Urinary bladder (tissue), 4 donors: ENCODE data around the gene EEF2KMT. TPM values are rescaled to one million over a fixed set of nuclear protein-coding genes. Genes with fewer than 3 reads are reported as not detected.
"Not testable (repeated sequence)": the region's sequence is repeated elsewhere in the genome, so short reads cannot be mapped to it uniquely, and the experiment has no call there.

Source experiments
- DNase-seq: peaks from one replicate; pipeline ENCODE4 v3.0.0-alpha.2; 2015; ENCODE audit errors: extremely low spot score
- H3K27ac ChIP-seq: one replicate; pipeline ENCODE4 v1.5.1; 2013; ENCODE audit warnings: low read depth, mild to moderate bottlenecking, moderate library complexity
- H3K36me3 ChIP-seq: one replicate; pipeline ENCODE4 v1.6.1; 2013; ENCODE audit warnings: mild to moderate bottlenecking, moderate library complexity; ENCODE audit not compliant: insufficient read depth
- H3K4me1 ChIP-seq: one replicate; pipeline ENCODE4 v1.6.1; 2013; ENCODE audit warnings: mild to moderate bottlenecking, moderate library complexity; ENCODE audit not compliant: insufficient read depth
- H3K4me3 ChIP-seq: one replicate; pipeline ENCODE4 v1.5.1; 2013; ENCODE audit warnings: low read depth, low read length
- WGBS: extraction: QIAGEN DNeasy Blood & Tissue Kit; methylation state at CpG from one replicate; pipeline ENCODE4 v1.1.7; 2013; 5-methylcytosine and 5-hydroxymethylcytosine counted together
- polyA plus RNA-seq: library from polyadenylated mRNA; stranded (reverse); fragments of 200-250 nt; gene quantifications from one replicate; pipeline ENCODE4 v1.2.3, GENCODE V29; 2013
- total RNA-seq: library from RNA; depleted of rRNA; stranded (reverse); fragments of >200 nt; gene quantifications from one replicate; pipeline ENCODE4 v1.2.3, GENCODE V29; 2014
- donor health status: healthy with polysubstance abuse.
- donor health status: healthy.

EEF2KMT gene
- total and polyA plus RNA-seq, 2 donors, result 4.6 to 11.2 TPM

DNA sequence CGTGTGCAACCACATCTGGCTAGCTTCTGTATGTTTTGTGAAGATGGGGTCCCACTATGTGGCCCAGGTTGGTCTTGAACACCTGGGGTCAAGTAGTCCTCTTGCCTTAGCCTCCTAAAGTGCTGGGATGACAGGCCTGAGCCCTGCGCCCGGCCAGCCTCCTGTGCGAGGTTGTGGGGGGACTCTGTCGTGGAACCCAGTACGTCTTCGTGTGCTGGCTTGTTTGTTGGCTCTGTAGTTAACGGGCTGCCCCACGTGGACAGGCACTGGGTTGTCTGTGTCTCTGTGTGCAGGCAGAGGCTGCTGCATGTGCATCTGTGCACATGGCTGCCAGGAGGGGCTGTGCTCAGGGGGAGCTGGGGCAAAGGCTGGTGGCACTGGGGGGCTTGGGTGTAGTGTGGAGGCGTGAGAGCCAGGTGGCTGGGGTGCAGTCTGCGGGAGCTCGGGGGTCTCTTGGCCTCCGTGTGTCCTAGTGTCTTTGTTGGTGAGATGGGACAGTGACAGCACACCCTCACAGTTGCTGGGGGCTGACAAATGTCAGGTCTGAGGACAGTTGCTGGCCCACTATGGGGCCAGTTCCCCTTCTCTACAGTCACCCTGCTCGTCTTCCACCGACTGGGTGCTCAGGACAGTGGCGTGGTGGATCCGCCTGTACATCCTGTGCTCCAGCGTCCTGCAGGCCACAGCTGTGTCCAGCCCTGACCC is 9.4 kb downstream of the EEF2KMT start:
- WGBS, result 88% methylated on average over 18 of the region's 18 CpGs

DNA sequence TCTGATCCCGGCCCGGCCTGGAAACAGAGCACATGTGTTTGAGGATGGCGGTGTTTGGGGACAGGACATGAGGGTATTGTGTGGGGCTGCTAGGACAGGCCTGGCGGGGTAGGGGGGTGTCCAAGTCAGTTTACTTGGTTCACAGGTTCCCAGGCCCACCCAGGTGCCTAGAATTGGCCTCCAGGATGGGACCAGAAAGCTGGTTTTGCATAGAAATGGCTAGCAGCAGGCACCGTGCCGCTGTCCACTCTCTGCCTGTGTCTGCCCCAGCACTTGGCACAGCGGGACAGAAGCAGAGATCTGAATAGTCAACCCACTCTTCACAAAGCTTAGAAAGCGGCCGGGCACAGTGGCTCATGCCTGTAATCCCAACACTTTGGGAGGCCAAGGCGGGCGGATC is 11.9 kb downstream of the EEF2KMT start:
- H3K4me3 ChIP-seq, H3K4me1 ChIP-seq, H3K27ac ChIP-seq, DNase-seq, H3K36me3 ChIP-seq: not testable (repeated sequence)
- 95% methylated on average over 11 of the region's 11 CpGs for WGBS

More for the DNA sequence above, 9.4 kb downstream of the EEF2KMT start:
- H3K27ac ChIP-seq, H3K36me3 ChIP-seq, H3K4me1 ChIP-seq, DNase-seq, H3K4me3 ChIP-seq: not testable (repeated sequence)

GRCh38 chr16:5084802-5085201 is 12.8 kb downstream of the EEF2KMT start:
- not testable (repeated sequence) for DNase-seq

DNA sequence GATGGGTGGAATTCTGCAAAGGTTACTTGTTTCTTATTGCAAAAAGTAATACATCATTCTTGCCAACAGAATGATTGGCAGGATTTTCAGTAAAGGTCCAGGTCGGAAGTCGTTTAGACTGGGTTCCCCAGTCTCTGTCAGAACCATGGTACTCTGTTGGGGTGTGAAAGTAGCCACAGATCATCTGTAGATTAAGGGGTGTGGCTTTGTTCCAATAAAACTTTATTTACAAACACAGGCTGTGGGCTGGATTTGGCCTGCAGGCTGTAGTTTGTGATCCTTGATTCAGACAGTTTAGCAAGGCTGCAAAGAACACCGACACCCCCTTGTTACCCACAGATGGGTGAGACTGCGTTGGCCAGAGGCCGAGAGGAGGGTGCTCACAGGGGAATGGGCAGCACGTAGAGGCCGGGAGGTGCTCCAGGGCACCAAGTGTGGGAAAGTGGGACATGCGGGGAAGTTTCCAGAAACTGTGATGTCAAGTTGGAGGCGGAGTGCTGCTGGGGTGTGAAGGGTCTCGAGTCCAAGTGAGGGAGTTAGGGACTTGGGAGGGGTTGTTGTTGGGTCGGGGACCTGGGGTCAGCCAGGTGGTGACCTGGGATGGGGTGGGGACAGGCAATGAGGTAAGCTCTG is 13.4 kb downstream of the EEF2KMT start:
- H3K4me1 ChIP-seq, H3K4me3 ChIP-seq, H3K27ac ChIP-seq, DNase-seq, H3K36me3 ChIP-seq: not testable (repeated sequence)
- WGBS, result 83% methylated on average over 11 of the region's 11 CpGs

More at GRCh38 chr16:5084802-5085201, 12.8 kb downstream of the EEF2KMT start:
- H3K4me3 ChIP-seq, H3K36me3 ChIP-seq, H3K27ac ChIP-seq, H3K4me1 ChIP-seq: not testable (repeated sequence)
- 70% methylated on average over 10 of the region's 10 CpGs for WGBS

DNA sequence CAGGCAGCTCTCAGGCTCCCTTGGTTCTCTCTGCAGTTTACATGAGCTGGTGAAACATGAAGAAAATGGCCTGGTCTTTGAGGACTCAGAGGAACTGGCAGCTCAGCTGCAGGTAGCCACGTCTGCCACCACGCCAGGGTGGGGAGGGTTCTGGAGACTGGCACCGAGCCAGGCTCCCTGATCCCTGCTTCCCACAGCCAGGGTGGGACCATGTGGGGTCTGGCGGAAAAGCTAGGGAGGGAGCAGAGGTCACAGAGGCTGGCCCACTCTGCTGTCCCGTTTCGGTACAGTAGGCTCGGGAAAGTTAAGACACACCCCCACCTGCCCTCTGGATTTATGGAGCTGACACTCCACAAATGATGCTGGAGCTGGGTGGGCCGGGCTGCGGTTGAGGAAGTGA is 13.9 kb downstream of the EEF2KMT start:
- H3K4me1 ChIP-seq, H3K4me3 ChIP-seq, DNase-seq, H3K36me3 ChIP-seq, H3K27ac ChIP-seq: not testable (repeated sequence)
- 87% methylated on average over 9 of the region's 9 CpGs for WGBS

DNA sequence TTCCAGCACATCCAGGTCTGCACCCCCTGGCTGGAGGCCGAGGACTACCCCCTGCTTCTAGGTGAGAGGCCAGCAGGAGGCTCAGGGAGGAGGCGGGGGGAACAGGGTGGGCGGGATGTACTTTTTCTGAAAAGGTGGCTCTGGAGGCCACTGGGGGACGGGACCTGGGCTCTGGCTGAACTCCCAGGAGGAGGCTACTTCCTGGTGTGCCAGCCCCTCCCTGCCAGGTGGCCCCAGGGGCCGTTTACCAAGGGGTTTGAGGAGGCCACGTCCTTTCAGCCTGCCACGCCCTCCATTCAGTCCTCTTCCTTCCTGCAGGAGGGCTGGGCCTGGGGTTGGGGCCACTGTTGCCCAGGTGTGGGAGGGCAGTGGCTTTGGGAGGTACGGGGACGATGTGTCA is 16.6 kb downstream of the EEF2KMT start:
- not testable (repeated sequence) for H3K36me3 ChIP-seq

DNA sequence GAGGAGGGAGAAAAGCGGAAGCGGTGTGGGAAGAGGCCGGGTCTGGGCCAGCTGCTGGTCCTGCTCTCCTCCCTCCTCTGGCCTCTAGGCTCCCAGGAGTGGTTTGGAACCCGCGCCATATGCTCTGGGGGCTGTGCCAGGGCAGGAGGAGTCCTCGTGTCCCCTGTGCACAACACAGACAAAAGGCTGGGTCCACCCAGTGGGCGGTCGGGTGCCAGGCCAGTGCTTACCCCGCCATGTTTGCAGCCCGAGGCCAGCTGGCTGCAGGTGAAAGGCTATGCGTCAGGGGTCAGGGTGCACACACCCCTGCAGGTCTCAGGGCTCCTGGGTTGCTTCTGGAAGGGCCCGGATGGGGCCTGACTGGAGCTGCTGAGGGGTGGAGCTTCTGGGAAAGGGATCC is 17.1 kb downstream of the EEF2KMT start:
- WGBS, result 89% methylated on average over 12 of the region's 12 CpGs
- DNase-seq, H3K27ac ChIP-seq, H3K4me3 ChIP-seq, H3K36me3 ChIP-seq, H3K4me1 ChIP-seq: not testable (repeated sequence)

More for the DNA sequence above, 16.6 kb downstream of the EEF2KMT start:
- 76% methylated on average over 9 of the region's 9 CpGs for WGBS
- H3K4me1 ChIP-seq, H3K4me3 ChIP-seq, H3K27ac ChIP-seq, DNase-seq: not testable (repeated sequence)

GRCh38 chr16:5078626-5079025 is 19.0 kb downstream of the EEF2KMT start:
- Histone ChIP-seq H3K27ac (no peak overlapping the region), H3K36me3 (peaks cover 3% of the 10 kb centered on the region), H3K4me1 (no peaks in the 10 kb centered on the region), H3K4me3 (no peak overlapping the region)
- no peak for DNase-seq
- WGBS, result 91% methylated on average over 17 of the region's 17 CpGs

- Histone ChIP-seq H3K27ac (no peak overlapping the region), H3K4me1 (no peaks in the 10 kb centered on the region), H3K4me3 (no peak overlapping the region), H3K36me3 (no peaks in the 10 kb centered on the region)
- no peak for DNase-seq
- WGBS, result 96% methylated on average over 13 of the region's 13 CpGs
Observed at GRCh38 chr16:5077304-5077703, 20.3 kb downstream of the EEF2KMT start.

- Histone ChIP-seq H3K36me3 (no peaks in the 10 kb centered on the region), H3K4me1 (no peaks in the 10 kb centered on the region), H3K27ac (no peak overlapping the region), H3K4me3 (no peak overlapping the region)
- DNase-seq, result no peak
- WGBS, result 81% methylated on average over 5 of the region's 5 CpGs
Observed at GRCh38 chr16:5075637-5076036, 22.0 kb downstream of the EEF2KMT start.

DNA sequence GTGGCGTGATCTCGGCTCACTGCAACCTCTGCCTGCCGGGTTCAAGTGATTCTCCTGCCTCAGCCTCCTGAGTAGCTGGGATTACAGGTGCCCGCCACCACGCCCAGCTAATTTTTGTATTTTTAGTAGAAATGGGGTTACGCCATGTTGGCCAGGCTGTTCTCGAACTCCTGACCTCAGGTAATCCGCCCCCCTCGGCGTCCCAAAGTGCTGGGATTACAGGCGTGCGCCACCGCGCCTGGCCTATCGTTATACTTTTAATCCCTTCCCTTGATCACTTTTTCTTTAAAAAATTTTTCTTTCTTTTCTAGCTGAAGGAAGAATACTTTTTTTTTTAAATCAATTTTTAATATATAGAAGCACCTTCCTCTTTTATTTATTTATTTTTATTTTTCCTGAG is 23.8 kb downstream of the EEF2KMT start:
- H3K36me3 ChIP-seq, DNase-seq, H3K4me1 ChIP-seq, H3K27ac ChIP-seq, H3K4me3 ChIP-seq: not testable (repeated sequence)
- WGBS, result 96% methylated on average over 15 of the region's 15 CpGs

DNA sequence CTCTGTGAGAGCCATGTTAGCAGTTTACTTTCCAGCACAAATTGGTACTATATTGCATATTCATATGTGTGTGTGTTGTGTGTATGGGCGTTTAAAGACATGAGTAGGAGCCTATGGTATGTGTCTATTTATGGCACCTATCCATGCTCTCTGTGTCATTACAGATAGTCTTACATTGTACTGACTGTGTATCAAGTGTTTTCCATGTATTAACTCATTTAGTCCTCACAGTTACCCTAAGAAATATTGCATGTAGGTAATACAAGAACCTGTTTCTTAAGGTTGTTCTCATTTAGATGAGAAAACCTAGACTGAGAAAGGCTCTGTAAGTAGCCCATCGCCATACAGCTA is 24.3 kb downstream of the EEF2KMT start:
- H3K4me3 ChIP-seq, result no peak overlapping the region
- no peak for DNase-seq
- no peaks in the 10 kb centered on the region for H3K36me3 ChIP-seq
- H3K27ac ChIP-seq, result no peak overlapping the region
- WGBS, result 81% methylated on average over 2 of the region's 2 CpGs
- no peaks in the 10 kb centered on the region for H3K4me1 ChIP-seq

DNA sequence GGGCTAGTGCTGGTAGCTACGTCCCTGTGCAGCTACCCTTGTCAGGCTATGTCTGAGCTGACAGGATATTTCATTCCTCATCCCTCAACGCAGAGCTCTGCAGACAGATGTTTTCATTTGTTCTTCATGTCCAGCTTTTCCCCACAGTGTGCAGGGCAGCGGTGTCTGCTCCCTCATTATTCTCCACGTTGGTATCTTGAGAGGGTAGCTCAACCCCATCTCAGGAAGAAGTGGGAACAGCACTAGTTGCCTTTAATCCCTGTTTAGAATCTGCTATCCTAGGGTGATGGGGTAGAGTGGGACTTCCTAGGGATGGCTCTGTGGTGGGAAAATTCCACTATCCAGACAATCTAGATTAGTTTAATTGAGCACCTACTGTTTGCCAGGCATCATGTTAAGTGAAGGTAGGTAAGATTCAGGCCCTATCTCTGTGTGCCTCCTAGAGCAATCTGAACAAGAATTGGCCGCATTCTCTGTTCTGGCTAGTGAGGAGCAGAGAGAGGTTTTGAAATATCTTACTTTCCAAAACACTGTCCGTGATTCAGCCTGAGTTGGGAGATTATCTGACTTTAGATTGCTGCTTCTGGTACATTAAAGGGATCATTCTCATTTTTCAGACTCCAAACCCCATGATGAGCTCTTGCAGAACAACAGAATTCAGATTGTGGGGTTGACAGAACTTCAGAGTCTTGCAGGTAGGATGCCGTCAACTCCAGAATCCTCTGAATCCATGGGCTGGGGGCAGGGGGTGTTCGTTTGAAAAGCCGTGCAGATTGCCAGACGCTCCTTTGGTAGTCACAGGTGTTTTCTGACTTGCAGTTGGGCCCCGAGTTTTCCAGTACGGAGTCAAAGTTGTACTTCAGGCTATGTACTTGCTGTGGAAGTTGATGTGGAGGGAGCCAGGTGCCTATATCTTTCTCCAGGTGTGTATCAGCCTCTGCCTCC is 25.0 kb downstream of the EEF2KMT start:
- 58% methylated on average over 12 of the region's 12 CpGs for WGBS
- H3K4me3 ChIP-seq, result peak overlapping the region; percentile 56
- H3K4me1 ChIP-seq, result no peaks in the 10 kb centered on the region
- DNase-seq, result no peak
- H3K27ac ChIP-seq, result no peak overlapping the region
- no peaks in the 10 kb centered on the region for H3K36me3 ChIP-seq
